Esophagus muscularis mucosa (tissue), 4 donors: ENCODE measurements around the gene PRRC2B. TPM values are rescaled to one million over a fixed set of nuclear protein-coding genes. Genes with fewer than 3 reads are reported as not detected.
A peak's percentile ranks its signal among the peaks of the same experiment; 100 is the strongest.

Experiments
- DNase-seq: peaks from one replicate; pipeline ENCODE4 v3.0.0-alpha.2; 2017; ENCODE audit errors: extremely low spot score
- H3K27ac ChIP-seq, 4 donors: fragments of 200-600 bp; sonication (generic); replicated peaks in 1 of 4; 1 replicate in 3 of 4; 2 replicates in 1 of 4; pipeline ENCODE4 v1.5.1; 2016 to 2019; ENCODE audit warnings: mild to moderate bottlenecking in 1 of 4
- H3K27me3 ChIP-seq, 4 donors: fragments of 200-600 bp; sonication (generic); one replicate each; pipeline versions ENCODE4 v1.5.1 to v1.6.0; 2016 to 2019
- H3K36me3 ChIP-seq, 4 donors: fragments of 200-600 bp; sonication (generic); one replicate each; pipeline ENCODE4 v1.5.1; 2016 to 2019
- H3K4me1 ChIP-seq, 4 donors: fragments of 200-600 bp; sonication (generic); one replicate each; pipeline ENCODE4 v1.5.1; 2016 to 2019
- H3K4me3 ChIP-seq, 4 donors: fragments of 200-600 bp; sonication (generic); 1 replicate in 2 of 4; 2 replicates in 2 of 4; pipeline ENCODE4 v1.5.1; 2016 to 2019; ENCODE audit warnings: mild to moderate bottlenecking in 4 of 4, moderate library complexity in 1 of 4
- H3K9me3 ChIP-seq, 4 donors: fragments of 200-600 bp; sonication (generic); 1 replicate in 3 of 4; 2 replicates in 1 of 4; pipeline ENCODE4 v1.5.1; 2016 to 2019
- CTCF ChIP-seq, 3 experiments: fragments of 200-600 bp in 2 of 3; fragments of 450-650 bp in 1 of 3; sonication (generic) in 2 of 3; IDR thresholded peaks; one replicate each; pipeline ENCODE4 v1.5.1; 2017 to 2019; ENCODE audit warnings: antibody characterized with exemption in 3 of 3, mild to moderate bottlenecking in 2 of 3, moderate library complexity in 1 of 3
- EP300 ChIP-seq: sonication (generic); formaldehyde crosslinking; IDR thresholded peaks from one replicate; pipeline ENCODE4 v1.6.1; 2017; ENCODE audit warnings: antibody characterized with exemption
- POLR2A ChIP-seq: fragments of 450-650 bp; IDR thresholded peaks from one replicate; pipeline ENCODE4 v1.6.1; 2017; ENCODE audit warnings: antibody characterized with exemption, moderate library complexity, mild to moderate bottlenecking, low read depth
- POLR2AphosphoS5 ChIP-seq, 2 donors: sonication (generic); formaldehyde crosslinking; IDR thresholded peaks; one replicate each; pipeline ENCODE4 v1.6.1; 2017; ENCODE audit warnings: antibody characterized with exemption in 2 of 2
- WGBS: methylation state at CpG from one replicate; pipeline ENCODE4 v1.1.5; 2018; 5-methylcytosine and 5-hydroxymethylcytosine counted together
- intact Hi-C: fragments of 100-400 bp; cut with DNase I; formaldehyde crosslinking; loops from one replicate; pipeline ENCODE4 v1.15.1; 2023
- total RNA-seq, 4 donors: library from RNA; depleted of rRNA; stranded (reverse); fragments of >200 nt; gene quantifications; one replicate each; pipeline versions ENCODE4 v1.1.0 to v1.2.1, GENCODE V29; 2016

Gene PRRC2B
- total RNA-seq, 4 donors from 2014 or later = 109 to 226 (median 148) TPM

GRCh38 chr9:131426545-131426944 is 32.7 kb downstream of the PRRC2B start:
- whole genome bisulfite sequencing = 100% methylated on average over 1 of the region's 3 CpGs
- Histone ChIP-seq H3K27ac (no peak overlapping the region), H3K9me3 (no peaks in the 10 kb centered on the region)

DNA sequence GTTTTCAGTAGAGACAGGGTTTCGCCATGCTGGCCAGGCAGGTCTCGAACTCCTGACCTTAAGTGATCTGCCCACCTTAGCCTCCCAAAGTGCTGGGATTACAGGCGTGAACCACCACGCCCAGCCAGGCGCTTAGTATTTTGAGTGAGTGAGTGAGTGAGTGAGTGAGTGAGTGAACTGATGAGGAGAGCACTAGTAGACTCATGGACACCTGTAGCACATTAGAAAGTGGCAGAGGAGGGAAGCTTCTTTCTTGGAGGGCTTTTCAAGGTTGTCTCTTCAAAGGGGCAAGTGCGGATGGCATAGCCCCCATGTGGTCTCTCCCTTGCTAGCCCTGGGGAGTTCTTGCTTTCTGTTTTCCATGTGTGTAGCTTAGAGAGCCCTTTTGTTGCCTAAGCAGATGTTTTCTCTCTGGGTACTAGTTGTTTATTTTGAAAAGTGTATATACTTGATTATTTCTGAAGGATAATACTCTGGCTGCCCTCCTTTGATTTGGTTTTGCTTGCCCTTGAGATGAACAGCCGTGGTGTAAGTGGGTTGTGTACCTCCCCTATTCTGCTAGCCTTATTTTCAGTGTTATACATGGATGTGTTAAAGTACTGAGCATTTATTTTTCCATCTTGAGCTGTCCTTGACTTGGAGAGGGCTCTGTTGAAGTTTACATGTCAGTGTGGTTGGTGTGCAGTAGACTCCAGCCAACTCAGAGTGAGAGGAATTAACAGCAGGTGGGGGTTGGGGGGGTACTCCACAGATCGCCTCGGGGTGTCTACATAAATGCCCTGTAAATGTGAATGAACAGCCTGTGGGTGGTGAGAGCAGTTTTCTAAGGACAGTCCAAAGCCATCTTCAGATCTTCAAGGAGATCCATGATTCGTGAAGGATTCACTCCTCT is 35.5 kb downstream of the PRRC2B start:
- Histone ChIP-seq H3K36me3 (peaks cover 4 to 39% (median 32%) of the 10 kb centered on the region in 4 donors), H3K27me3 (no peaks in the 10 kb centered on the region), H3K9me3 (no peaks in the 10 kb centered on the region), H3K4me3 (no peak overlapping the region), H3K27ac (peak overlapping the region; percentile 0 to 30 (median 12)), H3K4me1 (peaks cover 35 to 81% (median 62%) of the 10 kb centered on the region in 4 donors)
- TF ChIP-seq POLR2AphosphoS5 (IDR thresholded peaks at IDR 0.05) = no peak
- TF ChIP-seq POLR2A = no peak
- TF ChIP-seq EP300 = no peak
- no peak for TF ChIP-seq CTCF (IDR thresholded peaks at IDR 0.05)
- DNase-seq = no peak
- 69% methylated on average over 10 of the region's 10 CpGs for WGBS
- intact Hi-C loops = no loop called here

More at GRCh38 chr9:131426545-131426944, 32.7 kb downstream of the PRRC2B start:
- no peak for DNase-seq
- TF ChIP-seq CTCF (IDR thresholded peaks at IDR 0.05) (no peak), POLR2A (no peak), POLR2AphosphoS5 (IDR thresholded peaks at IDR 0.05) (no peak), EP300 (no peak)
- H3K27me3 ChIP-seq = no peaks in the 10 kb centered on the region
- no peak overlapping the region for H3K4me3 ChIP-seq
- H3K36me3 ChIP-seq = peaks cover 0 to 13% (median 7%) of the 10 kb centered on the region in 4 donors
- H3K4me1 ChIP-seq = peaks cover 53 to 87% (median 67%) of the 10 kb centered on the region in 4 donors
- intact Hi-C loops = no loop called here

DNA sequence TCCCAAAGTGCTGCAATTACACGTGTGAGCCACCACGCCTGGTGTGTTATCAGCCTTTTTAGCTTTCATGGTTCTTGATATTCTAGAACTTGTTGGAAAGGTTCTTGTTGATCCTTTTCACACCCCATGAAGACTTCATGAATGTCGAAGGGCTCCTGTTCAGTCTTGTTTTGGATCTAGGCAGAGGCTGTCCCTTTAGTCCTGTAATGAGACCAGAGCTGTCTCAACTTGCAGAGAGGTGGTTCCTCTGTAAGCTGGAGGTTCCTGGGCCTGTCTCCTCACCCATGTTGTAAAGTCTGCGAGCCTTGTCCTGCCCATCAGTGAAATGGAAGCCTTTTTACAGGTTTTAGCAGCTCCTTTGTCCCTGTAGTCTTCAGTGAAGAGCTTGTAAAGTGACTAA is 38.2 kb downstream of the PRRC2B start:
- H3K27ac ChIP-seq = peak overlapping the region in 2 of 4 donors; percentile 17 to 78
- WGBS = 89% methylated on average over 4 of the region's 4 CpGs
- no peak for DNase-seq
- TF ChIP-seq CTCF (IDR thresholded peaks at IDR 0.05) = no peak
- no peak for TF ChIP-seq EP300
- TF ChIP-seq POLR2AphosphoS5 (IDR thresholded peaks at IDR 0.05) = no peak
- TF ChIP-seq POLR2A = no peak
- intact Hi-C loops = no loop called here
- H3K9me3 ChIP-seq = no peaks in the 10 kb centered on the region
- peaks cover 11 to 65% (median 50%) of the 10 kb centered on the region in 4 donors for H3K36me3 ChIP-seq
- no peaks in the 10 kb centered on the region for H3K27me3 ChIP-seq
- H3K4me1 ChIP-seq = peaks cover 25 to 66% (median 53%) of the 10 kb centered on the region in 4 donors
- H3K4me3 ChIP-seq = no peak overlapping the region

GRCh38 chr9:131432597-131433301 is 38.9 kb downstream of the PRRC2B start:
- H3K36me3 ChIP-seq = peaks cover 15 to 72% (median 57%) of the 10 kb centered on the region in 4 donors
- TF ChIP-seq EP300 = peak; percentile 13
- no peak for TF ChIP-seq POLR2A
- no peak for TF ChIP-seq CTCF (IDR thresholded peaks at IDR 0.05)
- peak; percentile 23 to 28 for TF ChIP-seq POLR2AphosphoS5 (IDR thresholded peaks at IDR 0.05)
- no peaks in the 10 kb centered on the region for H3K9me3 ChIP-seq
- H3K4me1 ChIP-seq = peaks cover 25 to 68% (median 53%) of the 10 kb centered on the region in 4 donors
- no peak overlapping the region for H3K4me3 ChIP-seq
- WGBS = 78% methylated on average over 15 of the region's 15 CpGs
- H3K27me3 ChIP-seq = no peaks in the 10 kb centered on the region
- intact Hi-C loops = no loop called here
- DNase-seq = no peak
- peak overlapping the region; percentile 21 to 78 (median 58) for H3K27ac ChIP-seq
